ENCODE measurements around the gene SOWAHA.

- TF ChIP-seq, protein P1, sequence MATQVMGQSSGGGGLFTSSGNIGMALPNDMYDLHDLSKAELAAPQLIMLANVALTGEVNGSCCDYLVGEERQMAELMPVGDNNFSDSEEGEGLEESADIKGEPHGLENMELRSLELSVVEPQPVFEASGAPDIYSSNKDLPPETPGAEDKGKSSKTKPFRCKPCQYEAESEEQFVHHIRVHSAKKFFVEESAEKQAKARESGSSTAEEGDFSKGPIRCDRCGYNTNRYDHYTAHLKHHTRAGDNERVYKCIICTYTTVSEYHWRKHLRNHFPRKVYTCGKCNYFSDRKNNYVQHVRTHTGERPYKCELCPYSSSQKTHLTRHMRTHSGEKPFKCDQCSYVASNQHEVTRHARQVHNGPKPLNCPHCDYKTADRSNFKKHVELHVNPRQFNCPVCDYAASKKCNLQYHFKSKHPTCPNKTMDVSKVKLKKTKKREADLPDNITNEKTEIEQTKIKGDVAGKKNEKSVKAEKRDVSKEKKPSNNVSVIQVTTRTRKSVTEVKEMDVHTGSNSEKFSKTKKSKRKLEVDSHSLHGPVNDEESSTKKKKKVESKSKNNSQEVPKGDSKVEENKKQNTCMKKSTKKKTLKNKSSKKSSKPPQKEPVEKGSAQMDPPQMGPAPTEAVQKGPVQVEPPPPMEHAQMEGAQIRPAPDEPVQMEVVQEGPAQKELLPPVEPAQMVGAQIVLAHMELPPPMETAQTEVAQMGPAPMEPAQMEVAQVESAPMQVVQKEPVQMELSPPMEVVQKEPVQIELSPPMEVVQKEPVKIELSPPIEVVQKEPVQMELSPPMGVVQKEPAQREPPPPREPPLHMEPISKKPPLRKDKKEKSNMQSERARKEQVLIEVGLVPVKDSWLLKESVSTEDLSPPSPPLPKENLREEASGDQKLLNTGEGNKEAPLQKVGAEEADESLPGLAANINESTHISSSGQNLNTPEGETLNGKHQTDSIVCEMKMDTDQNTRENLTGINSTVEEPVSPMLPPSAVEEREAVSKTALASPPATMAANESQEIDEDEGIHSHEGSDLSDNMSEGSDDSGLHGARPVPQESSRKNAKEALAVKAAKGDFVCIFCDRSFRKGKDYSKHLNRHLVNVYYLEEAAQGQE (IDR thresholded peaks at IDR 0.05; ENCODE audit: insufficient read depth in 1 of 2, low read depth in 2 of 2, low read length in 1 of 2), result no peak
- no peak for TF ChIP-seq POLR2AphosphoS5 (IDR thresholded peaks at IDR 0.05; ENCODE audit: low read depth, low read length)
- TF ChIP-seq CTCF (IDR thresholded peaks at IDR 0.05), result no peak
- TF ChIP-seq SIN3A (IDR thresholded peaks at IDR 0.05; ENCODE audit: borderline replicate concordance, insufficient read depth, low read depth, low read length), result no peak
- no peak for TF ChIP-seq TCF7L2 (IDR thresholded peaks at IDR 0.05; ENCODE audit: low read depth, low read length)
These were observed 42.5 kb upstream of the SOWAHA start for GRCh38 chr5:132770476-132771159.

Measured in Panc1 (cell line).